ENCODE data around the gene GPS2.

GRCh38 chr17:7336240-7337175, 21.3 kb upstream of the GPS2 start, which contains the start of gene ACAP1:
- TF ChIP-seq CTCF (IDR thresholded peaks at IDR 0.05; ENCODE audit: extremely low read depth in 1 of 2, insufficient read depth in 1 of 2, low read depth in 1 of 2, low read length in 2 of 2): no peak
- no peak for TF ChIP-seq MAX (IDR thresholded peaks at IDR 0.05; ENCODE audit: insufficient read depth, insufficient read length)
- TF ChIP-seq EZH2 (IDR thresholded peaks at IDR 0.05; ENCODE audit: borderline replicate concordance, low read depth, low read length, severe bottlenecking): no peak
- TF ChIP-seq FOS (IDR thresholded peaks at IDR 0.05; ENCODE audit: borderline replicate concordance, insufficient read depth, low read length): no peak
- TF ChIP-seq JUN (IDR thresholded peaks at IDR 0.05; ENCODE audit: borderline replicate concordance, insufficient read depth, insufficient read length, low read depth): no peak
- TF ChIP-seq POLR2AphosphoS5 (IDR thresholded peaks at IDR 0.05; ENCODE audit: insufficient read depth, low read depth, low read length): no peak
- TF ChIP-seq POLR2A (IDR thresholded peaks at IDR 0.05; ENCODE audit: low read depth, low read length): no peak
- no peak for TF ChIP-seq MYC (IDR thresholded peaks at IDR 0.05; ENCODE audit: low read depth, low read length)
- TF ChIP-seq GATA2 (IDR thresholded peaks at IDR 0.05; ENCODE audit: insufficient read depth, insufficient read length, low read depth, low read length): no peak

All from endothelial cell of umbilical vein (primary cell).